ENCODE results near the gene KCNJ12.
"Not testable (repeated sequence)": the region's sequence is repeated elsewhere in the genome, so short reads cannot be mapped to it uniquely, and the experiment has no call there.

- TF ChIP-seq EZH2 (IDR thresholded peaks at IDR 0.05); POLR2AphosphoS5 (IDR thresholded peaks at IDR 0.05; ENCODE audit: borderline replicate concordance, low read depth, low read length); FOXP2 (optimal IDR thresholded peaks at IDR 0.05; ENCODE audit: control extremely low read depth, extremely low read length, insufficient read depth): not testable (repeated sequence)
Observed at GRCh38 chr17:21424697-21425096, 48.5 kb downstream of the KCNJ12 start.
